Measurements from ENCODE around the gene LRP8.

Gene LRP8

GRCh38 chr1:53325326-53326087, 2.4 kb downstream of the LRP8 start:
- no peak for TF ChIP-seq TAF1 (IDR thresholded peaks at IDR 0.05; ENCODE audit: borderline replicate concordance, insufficient read depth, low read length)

GRCh38 chr1:53324728-53325297, 3.1 kb downstream of the LRP8 start:
- TF ChIP-seq SIN3A (IDR thresholded peaks at IDR 0.05; ENCODE audit: borderline replicate concordance, insufficient read depth, low read length), result no peak
- no peak for TF ChIP-seq REST (IDR thresholded peaks at IDR 0.05; ENCODE audit: insufficient read depth in 1 of 2, low read depth in 2 of 2, low read length in 2 of 2)
- TF ChIP-seq FOXP2 (optimal IDR thresholded peaks at IDR 0.05; ENCODE audit: borderline replicate concordance, extremely low read depth, extremely low read length, insufficient read depth), result no peak
- TF ChIP-seq TAF1 (IDR thresholded peaks at IDR 0.05; ENCODE audit: borderline replicate concordance, insufficient read depth, low read length), result no peak
- no peak for TF ChIP-seq POLR2AphosphoS5 (IDR thresholded peaks at IDR 0.05; ENCODE audit: low read depth, low read length)

- TF ChIP-seq REST (IDR thresholded peaks at IDR 0.05; ENCODE audit: insufficient read depth in 1 of 2, low read depth in 2 of 2, low read length in 2 of 2) (no peak), SIN3A (IDR thresholded peaks at IDR 0.05; ENCODE audit: borderline replicate concordance, insufficient read depth, low read length) (no peak), TAF1 (IDR thresholded peaks at IDR 0.05; ENCODE audit: borderline replicate concordance, insufficient read depth, low read length) (no peak), POLR2AphosphoS5 (IDR thresholded peaks at IDR 0.05; ENCODE audit: low read depth, low read length) (no peak), FOXP2 (optimal IDR thresholded peaks at IDR 0.05; ENCODE audit: borderline replicate concordance, extremely low read depth, extremely low read length, insufficient read depth) (no peak)
Measured at GRCh38 chr1:53324321-53324720, 3.5 kb downstream of the LRP8 start.

- TF ChIP-seq POLR2AphosphoS5 (IDR thresholded peaks at IDR 0.05; ENCODE audit: low read depth, low read length) (no peak), SIN3A (IDR thresholded peaks at IDR 0.05; ENCODE audit: borderline replicate concordance, insufficient read depth, low read length) (no peak), TAF1 (IDR thresholded peaks at IDR 0.05; ENCODE audit: borderline replicate concordance, insufficient read depth, low read length) (no peak), REST (IDR thresholded peaks at IDR 0.05; ENCODE audit: insufficient read depth in 1 of 2, low read depth in 2 of 2, low read length in 2 of 2) (no peak), FOXP2 (optimal IDR thresholded peaks at IDR 0.05; ENCODE audit: borderline replicate concordance, extremely low read depth, extremely low read length, insufficient read depth) (no peak)
Measured at GRCh38 chr1:53323316-53323715, 4.6 kb downstream of the LRP8 start.

GRCh38 chr1:53321776-53322602, 5.9 kb downstream of the LRP8 start:
- TF ChIP-seq FOXP2 (optimal IDR thresholded peaks at IDR 0.05; ENCODE audit: borderline replicate concordance, extremely low read depth, extremely low read length, insufficient read depth) (no peak), REST (IDR thresholded peaks at IDR 0.05; ENCODE audit: insufficient read depth in 1 of 2, low read depth in 2 of 2, low read length in 2 of 2) (no peak), TAF1 (IDR thresholded peaks at IDR 0.05; ENCODE audit: borderline replicate concordance, insufficient read depth, low read length) (no peak), SIN3A (IDR thresholded peaks at IDR 0.05; ENCODE audit: borderline replicate concordance, insufficient read depth, low read length) (no peak)
